GM21381 (cell line): Measurements from ENCODE around the gene ASIP.
"Not testable (repeated sequence)": the region's sequence is repeated elsewhere in the genome, so short reads cannot be mapped to it uniquely, and the experiment has no call there.

Experiments
- ATAC-seq: cut with Tn5 transposase; IDR thresholded peaks from one replicate; pipeline ENCODE4 v1.9.1; 2021; ENCODE audit warnings: mild to moderate bottlenecking, moderate library complexity; ENCODE audit not compliant: unreplicated experiment

Gene ASIP, protein sequence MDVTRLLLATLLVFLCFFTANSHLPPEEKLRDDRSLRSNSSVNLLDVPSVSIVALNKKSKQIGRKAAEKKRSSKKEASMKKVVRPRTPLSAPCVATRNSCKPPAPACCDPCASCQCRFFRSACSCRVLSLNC

DNA sequence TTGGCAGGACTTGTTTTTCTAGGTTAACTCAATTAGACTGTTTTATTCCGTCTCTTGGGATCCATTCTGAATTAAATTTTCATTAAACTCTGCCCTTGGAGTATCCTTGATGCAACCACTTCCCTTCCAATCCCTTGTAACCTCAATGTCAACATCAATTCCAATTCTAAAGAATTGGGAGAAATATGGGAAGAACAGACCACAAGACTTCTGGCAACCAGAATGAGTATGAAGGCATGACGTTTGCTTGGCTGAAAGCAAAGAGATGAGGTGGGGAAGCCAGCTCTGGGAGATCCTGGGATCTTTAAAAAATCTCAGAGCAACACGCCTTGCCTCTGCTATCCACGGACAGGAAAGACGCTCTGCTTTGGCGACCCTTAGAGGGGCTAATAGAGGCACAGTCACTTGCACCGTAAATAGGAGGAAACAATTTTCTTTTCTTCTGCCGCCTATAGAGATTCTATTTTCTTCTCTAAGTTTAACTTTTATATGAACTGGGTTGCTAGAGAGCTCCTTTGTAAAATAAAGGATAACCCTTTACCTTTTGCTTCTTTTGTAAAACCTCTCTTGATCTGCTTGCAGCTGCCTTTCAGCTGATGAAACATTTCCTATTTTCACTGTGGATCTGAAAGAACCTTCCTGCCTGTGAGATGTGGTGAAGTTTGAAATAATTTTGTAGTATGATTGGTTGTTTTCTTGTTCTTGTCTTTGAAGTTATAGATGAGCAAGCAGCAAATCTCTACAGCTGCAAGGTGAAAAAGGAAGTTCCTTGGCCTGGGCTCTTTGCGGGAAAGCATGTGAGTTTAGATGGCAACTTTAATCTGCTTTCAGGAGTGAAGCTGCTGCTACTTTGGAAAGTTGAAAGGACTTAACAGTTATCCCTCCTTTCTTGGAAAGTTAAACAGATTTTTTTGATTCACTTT, at the start of gene ASIP:
Gene ASIP, plus strand, starts transcription at position 731 of the 923 bp plus-strand sequence. CDS start 18,952 bp downstream, outside the sequence.
- ATAC-seq = no peak

- no peak for ATAC-seq
These were observed 48.2 kb upstream of the ASIP start for GRCh38 chr20:34193051-34193450.

DNA sequence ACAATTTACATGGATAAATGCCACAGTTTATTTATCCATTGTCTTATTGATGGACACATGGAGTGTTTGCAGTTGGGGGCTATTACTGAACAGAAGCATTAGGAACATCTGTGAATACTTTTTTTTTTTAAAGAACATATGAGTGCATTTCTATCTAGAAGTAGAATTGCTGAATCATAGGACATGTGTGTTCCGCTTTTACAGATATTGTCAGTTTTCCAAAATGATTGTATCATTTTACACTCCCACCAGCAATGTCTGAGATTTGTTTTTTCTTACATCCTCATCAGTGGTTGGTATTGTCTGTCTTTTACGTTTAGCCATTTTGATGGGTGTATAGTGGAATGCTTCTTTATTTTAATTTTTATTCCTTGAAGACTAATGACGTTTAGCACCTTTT, 42.0 kb upstream of the ASIP start:
- ATAC-seq = no peak

DNA sequence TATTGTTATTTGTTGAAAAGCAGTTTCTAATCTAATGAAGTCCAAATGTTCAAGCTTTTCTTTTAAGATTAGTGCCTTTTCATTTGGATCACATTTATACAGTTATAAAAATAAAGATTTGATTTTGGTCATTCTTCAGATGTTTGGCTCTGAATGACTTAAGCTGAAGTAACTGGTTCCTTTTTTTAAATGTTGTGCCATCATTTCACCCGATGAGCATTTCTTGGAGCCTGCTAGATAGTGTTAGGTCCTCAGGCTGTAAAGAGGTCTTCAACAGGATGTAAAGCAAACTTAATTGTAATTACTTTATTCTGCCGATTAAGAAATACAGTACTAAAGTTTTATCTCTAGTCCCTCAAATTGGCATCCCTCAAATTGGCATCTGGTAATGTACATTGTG, 41.2 kb upstream of the ASIP start:
- no peak for ATAC-seq

DNA sequence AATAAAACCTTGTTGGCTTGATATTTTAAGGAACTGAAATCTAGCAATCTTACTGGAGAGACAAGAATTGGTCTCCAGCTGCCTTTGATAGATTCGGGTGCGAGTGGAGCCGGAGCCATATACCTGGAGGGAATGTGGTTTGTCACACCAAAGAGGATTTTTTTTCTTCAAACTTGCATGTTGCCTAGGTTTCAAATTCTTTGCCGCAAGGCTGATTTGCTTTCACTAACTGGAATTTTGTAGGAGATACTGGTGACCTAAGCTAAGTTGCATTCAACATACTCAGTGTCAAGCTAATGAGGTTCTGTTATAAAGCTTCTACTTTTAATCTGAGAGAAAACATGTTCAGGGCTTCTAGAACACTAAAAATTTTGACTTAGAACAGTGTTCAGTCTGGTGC, 39.7 kb upstream of the ASIP start:
- ATAC-seq = no peak

DNA sequence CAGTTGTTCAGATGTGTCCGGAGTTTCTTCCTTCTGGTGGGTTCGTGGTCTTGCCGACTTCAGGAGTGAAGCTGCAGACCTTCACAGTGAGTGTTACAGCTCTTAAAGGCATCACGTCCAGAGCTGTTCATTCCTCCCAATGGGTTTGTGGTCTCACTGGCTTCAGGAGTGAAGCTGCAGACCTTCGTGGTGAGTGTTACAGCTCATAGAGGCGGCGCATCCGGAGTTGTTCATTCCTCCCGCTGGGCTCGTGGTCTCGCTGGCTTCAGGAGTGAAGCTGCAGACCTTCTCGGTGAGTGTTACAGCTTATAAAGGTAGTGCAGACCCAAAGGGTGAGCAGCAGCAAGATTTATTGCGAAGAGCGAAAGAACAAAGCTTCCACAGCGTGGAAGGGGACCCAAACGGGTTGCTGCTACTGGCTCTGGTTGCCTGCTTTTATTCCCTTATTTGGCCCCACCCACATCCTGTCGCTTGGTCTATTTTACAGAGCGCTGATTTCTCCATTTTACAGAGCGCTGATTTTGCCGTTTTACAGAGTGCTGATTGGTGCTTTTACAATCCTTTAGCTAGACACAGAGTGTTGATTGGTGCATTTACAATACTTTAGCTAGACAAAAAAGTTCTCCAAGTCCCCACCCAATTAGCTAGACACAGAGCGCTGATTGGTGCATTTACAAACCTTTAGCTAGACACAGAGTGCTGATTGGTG, 35.9 kb upstream of the ASIP start:
- not testable (repeated sequence) for ATAC-seq

GRCh38 chr20:34209111-34209510, 32.1 kb upstream of the ASIP start:
- ATAC-seq = no peak

DNA sequence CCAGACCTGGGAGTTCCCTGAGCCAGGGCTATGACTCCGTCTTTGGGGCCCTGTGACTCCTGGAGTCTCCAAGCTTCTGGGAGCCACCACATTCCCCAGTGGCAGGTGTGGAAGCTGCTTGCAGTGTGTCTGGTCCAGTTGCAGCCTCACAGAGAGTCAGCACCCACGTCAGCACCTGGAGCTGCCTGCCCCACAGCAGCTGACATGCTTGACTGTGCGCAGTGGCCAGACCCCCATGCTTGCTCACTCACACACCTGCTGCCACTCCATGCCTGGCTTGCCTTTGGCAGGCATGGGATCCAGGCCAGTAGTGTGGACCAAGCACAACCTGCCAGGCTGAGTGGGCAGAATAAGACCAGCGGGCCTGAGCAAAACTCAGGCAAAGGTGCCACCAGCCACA, 31.0 kb upstream of the ASIP start:
- ATAC-seq = no peak

DNA sequence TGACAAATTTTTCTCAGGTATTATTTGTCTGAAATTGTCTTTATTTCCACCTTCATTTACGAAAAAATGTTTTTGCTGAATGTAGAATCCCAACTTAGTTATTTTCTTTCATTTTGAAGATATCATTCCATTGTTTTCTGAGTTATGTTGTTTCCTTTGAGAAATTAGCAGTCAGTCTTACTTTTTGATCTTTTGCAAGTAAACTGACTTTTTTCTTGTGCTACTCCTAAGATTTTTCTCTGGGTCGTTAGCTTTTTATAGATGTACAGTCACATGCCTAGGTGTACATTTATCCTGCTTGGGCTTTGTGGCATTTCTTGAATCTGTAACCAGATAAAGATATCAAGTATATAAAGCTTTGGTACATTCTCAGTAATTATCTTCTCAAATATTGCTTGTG, 29.6 kb upstream of the ASIP start:
- no peak for ATAC-seq

DNA sequence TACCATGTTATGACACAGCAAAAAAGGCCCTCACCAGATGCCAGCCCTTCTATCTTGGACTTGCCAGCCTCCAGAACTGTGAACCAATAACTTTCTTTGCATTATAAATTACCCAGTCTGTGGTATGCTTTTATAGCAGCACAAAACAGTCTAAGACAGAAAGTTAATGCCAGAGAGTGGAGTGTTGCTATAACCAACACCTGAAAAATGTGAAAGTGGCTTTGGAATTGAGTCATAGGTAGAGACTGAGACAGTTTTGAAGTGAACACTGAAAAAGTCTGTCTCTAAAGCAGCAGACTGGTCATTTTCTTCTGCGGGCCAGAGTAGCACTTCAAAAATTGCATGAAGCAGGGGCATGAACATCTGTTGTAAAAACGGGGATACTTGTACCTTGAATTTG, 28.0 kb upstream of the ASIP start:
- ATAC-seq = no peak

DNA sequence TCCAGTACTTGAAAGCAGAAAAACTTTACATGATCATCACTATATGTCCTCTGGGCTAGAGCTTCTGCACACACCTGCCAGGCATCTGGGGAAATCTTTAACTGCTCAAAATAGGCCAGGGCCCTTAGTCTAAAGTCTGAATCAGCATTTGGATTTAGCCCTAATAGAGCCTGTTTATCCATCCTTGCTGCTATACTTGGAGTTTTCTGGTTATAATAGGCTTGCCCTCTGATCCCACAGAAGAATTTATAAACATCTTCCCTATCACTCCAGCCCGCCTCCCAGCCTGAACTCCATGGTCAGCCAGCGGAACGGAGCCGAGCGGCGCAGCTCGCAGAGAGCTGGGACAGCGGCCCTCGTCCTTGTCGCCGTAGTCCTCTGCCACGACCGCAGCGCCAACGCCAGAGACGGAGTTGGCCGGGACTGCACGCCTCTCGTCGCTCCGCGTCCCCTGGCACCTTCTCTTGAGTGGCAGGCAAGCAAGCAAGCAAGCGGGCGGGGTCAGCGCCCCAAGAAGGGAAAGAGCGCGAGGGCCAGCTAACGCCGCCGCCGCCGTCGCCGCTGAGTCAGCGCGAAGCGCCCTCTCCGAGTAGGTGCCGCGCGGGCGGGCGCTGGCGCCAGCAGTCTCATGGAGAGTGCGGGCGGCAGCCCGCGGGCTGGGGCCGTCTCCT, 25.4 kb upstream of the ASIP start:
- no peak for ATAC-seq

GRCh38 chr20:34216382-34216742, 24.9 kb upstream of the ASIP start:
- no peak for ATAC-seq

DNA sequence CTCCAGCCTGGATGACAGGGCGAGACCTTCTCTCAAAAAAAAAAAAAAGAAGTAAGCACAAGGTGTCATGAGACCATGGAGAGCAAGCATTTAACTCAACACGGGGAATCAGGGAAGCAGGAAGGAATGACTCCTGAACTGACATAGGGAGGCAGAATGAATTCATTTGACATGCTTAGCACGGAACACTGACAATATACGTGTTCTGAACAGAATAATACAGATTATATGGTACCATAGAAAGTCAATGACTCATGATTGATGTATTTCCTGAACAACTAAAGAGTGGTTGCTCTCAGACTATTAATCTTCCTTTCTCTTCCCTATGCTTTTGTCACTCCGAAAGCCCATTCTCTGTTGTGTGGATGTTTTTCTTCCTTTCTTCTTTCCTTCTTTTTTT, 20.7 kb upstream of the ASIP start:
- no peak for ATAC-seq

GRCh38 chr20:34222208-34222607, 19.0 kb upstream of the ASIP start:
- ATAC-seq = no peak

DNA sequence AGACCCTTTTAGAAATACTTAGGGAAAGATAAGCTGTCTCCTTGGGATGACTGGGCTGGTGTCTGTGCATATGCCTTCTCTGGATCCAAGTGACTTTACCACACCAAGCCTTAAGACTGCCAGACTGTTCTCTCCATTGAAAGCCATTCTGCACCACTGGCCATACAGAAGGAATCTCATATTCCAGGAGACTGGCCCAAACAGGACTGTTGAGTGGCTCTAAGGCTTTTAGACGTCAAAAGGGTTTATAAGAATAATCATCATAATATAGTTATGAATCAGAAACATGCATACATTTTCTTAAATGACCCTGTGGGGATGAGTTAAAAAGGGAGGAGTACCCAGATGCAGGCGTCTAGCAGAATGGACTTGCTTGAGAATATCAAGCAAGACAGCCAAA, 17.0 kb upstream of the ASIP start:
- not testable (repeated sequence) for ATAC-seq

DNA sequence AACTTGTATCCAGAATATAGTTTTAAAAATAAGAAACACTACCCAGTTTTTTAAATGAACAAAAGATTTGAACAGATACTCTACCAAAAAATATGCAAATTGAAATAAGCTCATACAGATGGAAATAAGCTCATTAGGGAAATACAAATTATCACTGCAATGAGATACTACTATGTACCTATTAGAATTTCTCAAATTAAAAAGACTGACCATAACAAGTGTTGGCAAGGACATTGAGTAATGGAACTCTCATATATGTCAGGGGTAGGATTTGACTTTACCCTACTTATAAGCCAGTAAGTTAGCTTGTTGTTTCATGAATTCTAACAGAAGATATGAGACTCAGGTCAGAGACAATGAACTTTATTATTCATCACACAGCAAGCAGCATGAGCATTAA, 9.6 kb upstream of the ASIP start:
- no peak for ATAC-seq

- no peak for ATAC-seq
These were observed 8.6 kb upstream of the ASIP start for GRCh38 chr20:34232494-34233087.

- ATAC-seq = no peak
These were observed 7.5 kb upstream of the ASIP start for GRCh38 chr20:34233687-34234086.

DNA sequence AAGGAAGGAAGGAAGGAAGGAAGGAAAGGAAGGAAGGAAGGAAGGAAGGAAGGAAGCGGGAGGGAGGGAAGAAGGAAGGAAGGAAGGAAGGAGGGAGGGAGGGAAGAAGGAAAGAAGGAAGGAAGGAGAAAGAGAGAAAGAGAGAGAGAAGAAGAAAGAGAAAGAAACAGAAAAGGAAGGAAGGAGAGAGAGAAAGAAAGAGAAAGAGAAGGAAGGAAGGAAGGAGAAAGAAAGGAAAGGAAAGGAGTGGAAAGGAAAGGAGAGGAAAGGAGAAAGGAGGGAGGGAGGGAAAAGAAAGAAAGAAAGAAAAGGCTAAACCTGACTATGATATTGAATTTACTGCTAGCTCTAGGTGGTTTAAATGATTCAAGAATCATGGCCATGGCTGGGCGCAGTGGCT, 5.3 kb upstream of the ASIP start:
- ATAC-seq = no peak

- ATAC-seq = no peak
These were observed 3.3 kb upstream of the ASIP start for GRCh38 chr20:34237942-34238341.

- ATAC-seq = no peak
These were observed 1.1 kb upstream of the ASIP start for GRCh38 chr20:34240121-34240520.
